Right atrium auricular region (tissue), 2 donors: ENCODE data around the gene PCNX4. TPM values are rescaled to one million over a fixed set of nuclear protein-coding genes. Genes with fewer than 3 reads are reported as not detected.

ENCODE experiments used
- DNase-seq: peaks from one replicate; pipeline ENCODE4 v3.0.0-alpha.2; 2019; ENCODE audit warnings: low spot score
- H3K27ac ChIP-seq, 2 donors: fragments of 200-600 bp; sonication (generic); 1 replicate in 1 of 2; 2 replicates in 1 of 2; pipeline ENCODE4 v1.5.1; 2016 to 2019
- H3K27me3 ChIP-seq, 2 donors: fragments of 200-600 bp; sonication (generic); one replicate each; pipeline versions ENCODE4 v1.5.1 to v1.6.0; 2017 to 2019
- H3K36me3 ChIP-seq: fragments of 200-600 bp; sonication (generic); one replicate; pipeline ENCODE4 v1.5.1; 2016
- H3K4me1 ChIP-seq, 2 donors: fragments of 200-600 bp; sonication (generic); one replicate each; pipeline versions ENCODE4 v1.5.1 to v1.6.0; 2017 to 2019
- H3K4me3 ChIP-seq, 2 donors: fragments of 200-600 bp; sonication (generic); 1 replicate in 1 of 2; 2 replicates in 1 of 2; pipeline ENCODE4 v1.5.1; 2017 to 2019; ENCODE audit warnings: mild to moderate bottlenecking in 1 of 2, moderate library complexity in 1 of 2
- H3K9me3 ChIP-seq, 2 donors: fragments of 200-600 bp; sonication (generic); one replicate each; pipeline ENCODE4 v1.5.1; 2019
- CTCF ChIP-seq, 2 donors: fragments of 200-600 bp; sonication (generic); IDR thresholded peaks; one replicate each; pipeline ENCODE4 v1.5.1; 2019; ENCODE audit warnings: antibody characterized with exemption in 2 of 2
- total RNA-seq, 2 donors: library from RNA; depleted of rRNA; stranded (reverse); fragments of >200 nt; gene quantifications; one replicate each; pipeline ENCODE4 v1.1.0, GENCODE V29; 2016

Gene PCNX4
- total RNA-seq, 2 donors from 2014 or later, result 63.2 to 65.0 TPM

- Histone ChIP-seq H3K27me3 (no peaks in the 10 kb centered on the region), H3K4me1 (peaks cover 0 to 25% of the 10 kb centered on the region in 2 donors), H3K36me3 (no peaks in the 10 kb centered on the region), H3K27ac (peak overlapping the region; percentile 92 to 96), H3K9me3 (no peaks in the 10 kb centered on the region), H3K4me3 (no peak overlapping the region)
- TF ChIP-seq CTCF (IDR thresholded peaks at IDR 0.05), result no peak
- no peak for DNase-seq
Observed at GRCh38 chr14:60166142-60166541, 74.4 kb downstream of the PCNX4 start.

- DNase-seq, result no peak
- no peak for TF ChIP-seq CTCF (IDR thresholded peaks at IDR 0.05)
- Histone ChIP-seq H3K9me3 (no peaks in the 10 kb centered on the region), H3K36me3 (no peaks in the 10 kb centered on the region), H3K27me3 (no peaks in the 10 kb centered on the region), H3K4me3 (no peak overlapping the region), H3K4me1 (peaks cover 0 to 14% of the 10 kb centered on the region in 2 donors), H3K27ac (no peak overlapping the region)
Observed at GRCh38 chr14:60169722-60170121, 78.0 kb downstream of the PCNX4 start.

GRCh38 chr14:60170948-60171347 lies 79.2 kb downstream of the PCNX4 start:
- no peak for TF ChIP-seq CTCF (IDR thresholded peaks at IDR 0.05)

GRCh38 chr14:60171690-60172089 lies 80.0 kb downstream of the PCNX4 start:
- no peak overlapping the region for H3K4me3 ChIP-seq
- no peak for TF ChIP-seq CTCF (IDR thresholded peaks at IDR 0.05)
- no peaks in the 10 kb centered on the region for H3K36me3 ChIP-seq
- H3K27ac ChIP-seq, result no peak overlapping the region
- H3K4me1 ChIP-seq, result peaks cover 0 to under 1% of the 10 kb centered on the region in 2 donors
- no peak for DNase-seq
- H3K27me3 ChIP-seq, result no peaks in the 10 kb centered on the region
- no peaks in the 10 kb centered on the region for H3K9me3 ChIP-seq

More at GRCh38 chr14:60170948-60171347, 79.2 kb downstream of the PCNX4 start:
- Histone ChIP-seq H3K9me3 (no peaks in the 10 kb centered on the region), H3K27me3 (no peaks in the 10 kb centered on the region), H3K4me1 (peaks cover 0 to 8% of the 10 kb centered on the region in 2 donors), H3K27ac (no peak overlapping the region), H3K4me3 (no peak overlapping the region), H3K36me3 (no peaks in the 10 kb centered on the region)
- DNase-seq, result no peak

GRCh38 chr14:60174352-60175254 lies 82.9 kb downstream of the PCNX4 start:
- no peak for TF ChIP-seq CTCF (IDR thresholded peaks at IDR 0.05)
- H3K36me3 ChIP-seq, result no peaks in the 10 kb centered on the region
- peaks cover 0 to 7% of the 10 kb centered on the region in 2 donors for H3K9me3 ChIP-seq
- H3K27ac ChIP-seq, result no peak overlapping the region
- no peaks in the 10 kb centered on the region for H3K27me3 ChIP-seq
- H3K4me1 ChIP-seq, result no peaks in the 10 kb centered on the region
- H3K4me3 ChIP-seq, result no peak overlapping the region
- DNase-seq, result no peak
